ENCODE measurements around the gene TNRC6C. TPM values are rescaled to one million over a fixed set of nuclear protein-coding genes. Genes with fewer than 3 reads are reported as not detected.
A peak's percentile ranks its signal among the peaks of the same experiment; 100 is the strongest.
"Not testable (repeated sequence)": the region's sequence is repeated elsewhere in the genome, so short reads cannot be mapped to it uniquely, and the experiment has no call there.

Gene TNRC6C
- total and polyA plus RNA-seq, 4 donors, result 2.2 to 25.9 (median 13.8) TPM

GRCh38 chr17:78079253-78079652 lies 120.8 kb downstream of the TNRC6C start:
- no peaks in the 10 kb centered on the region for H3K4me1 ChIP-seq (ENCODE audit: control insufficient read depth in 5 of 5, insufficient read depth in 5 of 5, low read length in 5 of 5)
- TF ChIP-seq CTCF (IDR thresholded peaks at IDR 0.05; ENCODE audit: control extremely low read depth, extremely low read depth), result no peak
- H3K36me3 ChIP-seq (ENCODE audit: control insufficient read depth in 4 of 4, insufficient read depth in 4 of 4, low read length in 4 of 4), result peaks cover 21 to 40% (median 35%) of the 10 kb centered on the region in 4 donors
- no peak overlapping the region for H3K4me3 ChIP-seq
- H3K27ac ChIP-seq (ENCODE audit: low read depth in 1 of 2, low read length in 1 of 2), result no peak overlapping the region
- no peaks in the 10 kb centered on the region for H3K27me3 ChIP-seq (ENCODE audit: control insufficient read depth in 3 of 3, insufficient read depth in 3 of 3, low read length in 2 of 3)
- no peak overlapping the region for H3K9ac ChIP-seq (ENCODE audit: insufficient read depth in 1 of 2, low read length in 2 of 2)
- H3K9me3 ChIP-seq (ENCODE audit: control insufficient read depth in 4 of 4, insufficient read depth in 3 of 4, low read length in 3 of 4), result no peaks in the 10 kb centered on the region
- ATAC-seq (ENCODE audit: insufficient read depth, low FRiP score) (no peak), DNase-seq (no peak)
- 94% methylated on average over 6 of the region's 6 CpGs for WGBS, 2 donors

GRCh38 chr17:78081551-78081950 lies 123.0 kb downstream of the TNRC6C start:
- no peak overlapping the region for H3K9ac ChIP-seq (ENCODE audit: insufficient read depth in 1 of 2, low read length in 2 of 2)
- H3K36me3 ChIP-seq (ENCODE audit: control insufficient read depth in 4 of 4, insufficient read depth in 4 of 4, low read length in 4 of 4), result peaks cover 16 to 34% (median 30%) of the 10 kb centered on the region in 4 donors

GRCh38 chr17:78082355-78082872 lies 123.9 kb downstream of the TNRC6C start:
- not testable (repeated sequence) for H3K4me1 ChIP-seq (ENCODE audit: control insufficient read depth in 5 of 5, insufficient read depth in 5 of 5, low read length in 5 of 5); H3K9me3 ChIP-seq (ENCODE audit: control insufficient read depth in 4 of 4, insufficient read depth in 3 of 4, low read length in 3 of 4); H3K9ac ChIP-seq (ENCODE audit: insufficient read depth in 1 of 2, low read length in 2 of 2); DNase-seq; ATAC-seq (ENCODE audit: insufficient read depth, low FRiP score); H3K4me3 ChIP-seq; H3K27me3 ChIP-seq (ENCODE audit: control insufficient read depth in 3 of 3, insufficient read depth in 3 of 3, low read length in 2 of 3)
- WGBS, 2 donors, result 84 to 87% methylated on average over 5 of the region's 5 CpGs
- peaks cover 21 to 37% (median 34%) of the 10 kb centered on the region in 4 donors for H3K36me3 ChIP-seq (ENCODE audit: control insufficient read depth in 4 of 4, insufficient read depth in 4 of 4, low read length in 4 of 4)
- H3K27ac ChIP-seq (ENCODE audit: low read depth in 1 of 2, low read length in 1 of 2), result peak overlapping the region in 1 of 2 donors; percentile 27

More at GRCh38 chr17:78081551-78081950, 123.0 kb downstream of the TNRC6C start:
- no peaks in the 10 kb centered on the region for H3K4me1 ChIP-seq (ENCODE audit: control insufficient read depth in 5 of 5, insufficient read depth in 5 of 5, low read length in 5 of 5)
- no peak overlapping the region for H3K27ac ChIP-seq (ENCODE audit: low read depth in 1 of 2, low read length in 1 of 2)
- no peaks in the 10 kb centered on the region for H3K27me3 ChIP-seq (ENCODE audit: control insufficient read depth in 3 of 3, insufficient read depth in 3 of 3, low read length in 2 of 3)
- no peaks in the 10 kb centered on the region for H3K9me3 ChIP-seq (ENCODE audit: control insufficient read depth in 4 of 4, insufficient read depth in 3 of 4, low read length in 3 of 4)
- H3K4me3 ChIP-seq, result no peak overlapping the region
- no peak for TF ChIP-seq CTCF (IDR thresholded peaks at IDR 0.05; ENCODE audit: control extremely low read depth, extremely low read depth)
- no peak for ATAC-seq (ENCODE audit: insufficient read depth, low FRiP score)
- 94 to 95% methylated on average over 3 of the region's 3 CpGs for WGBS, 2 donors
- no peak for DNase-seq

GRCh38 chr17:78082988-78083387 lies 124.5 kb downstream of the TNRC6C start:
- H3K27me3 ChIP-seq (ENCODE audit: control insufficient read depth in 3 of 3, insufficient read depth in 3 of 3, low read length in 2 of 3), result no peaks in the 10 kb centered on the region
- no peak for TF ChIP-seq CTCF (IDR thresholded peaks at IDR 0.05; ENCODE audit: control extremely low read depth, extremely low read depth)
- H3K9ac ChIP-seq (ENCODE audit: insufficient read depth in 1 of 2, low read length in 2 of 2), result no peak overlapping the region
- no peak overlapping the region for H3K4me3 ChIP-seq
- H3K4me1 ChIP-seq (ENCODE audit: control insufficient read depth in 5 of 5, insufficient read depth in 5 of 5, low read length in 5 of 5), result no peaks in the 10 kb centered on the region
- no peak overlapping the region for H3K27ac ChIP-seq (ENCODE audit: low read depth in 1 of 2, low read length in 1 of 2)
- peaks cover 21 to 34% (median 30%) of the 10 kb centered on the region in 4 donors for H3K36me3 ChIP-seq (ENCODE audit: control insufficient read depth in 4 of 4, insufficient read depth in 4 of 4, low read length in 4 of 4)
- H3K9me3 ChIP-seq (ENCODE audit: control insufficient read depth in 4 of 4, insufficient read depth in 3 of 4, low read length in 3 of 4), result no peaks in the 10 kb centered on the region
- DNase-seq (no peak), ATAC-seq (ENCODE audit: insufficient read depth, low FRiP score) (no peak)
- WGBS, 2 donors, result 94 to 98% methylated on average over 7 of the region's 7 CpGs

Measured in lung (tissue), 12 donors.